OCI-LY7 (cell line): ENCODE results near the gene KCNIP1.

Experiments
- EZH2phosphoT487 ChIP-seq: fragments of 200-600 bp; sonication (generic); IDR thresholded peaks from 2 replicates; pipeline ENCODE4 v1.6.1; 2018; ENCODE audit warnings: low read depth, borderline replicate concordance, mild to moderate bottlenecking, mixed run types, antibody characterized with exemption, low read length, moderate library complexity, mixed read lengths
- TF ChIP-seq, protein P1 (sequence below): fragments of 200-600 bp; sonication (generic); conservative IDR thresholded peaks from 2 replicates; pipeline ENCODE4 v1.5.1; 2014; ENCODE audit warnings: mild to moderate bottlenecking, antibody characterized with exemption, low read length, moderate library complexity, mixed read lengths

DNA sequence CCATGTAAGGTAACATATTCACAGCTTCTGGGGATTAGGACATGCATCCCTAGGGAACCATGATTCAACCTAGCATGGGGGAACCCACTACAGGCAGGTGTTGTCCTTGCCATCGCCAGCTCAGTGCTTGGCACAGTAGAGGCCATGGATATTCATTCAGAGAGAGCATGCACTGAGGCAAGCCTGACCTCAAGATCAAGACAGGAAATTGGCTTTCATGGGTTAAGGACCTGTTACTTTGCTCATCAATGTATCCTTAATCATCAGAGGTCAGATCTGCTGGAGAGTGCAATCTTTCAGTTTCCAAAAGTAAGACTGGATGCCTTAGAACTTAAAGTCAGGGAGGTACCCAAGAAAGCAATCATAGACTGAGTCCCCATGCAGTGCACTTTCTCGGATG is 84.0 kb downstream of the KCNIP1 start:
- TF ChIP-seq, protein P1, sequence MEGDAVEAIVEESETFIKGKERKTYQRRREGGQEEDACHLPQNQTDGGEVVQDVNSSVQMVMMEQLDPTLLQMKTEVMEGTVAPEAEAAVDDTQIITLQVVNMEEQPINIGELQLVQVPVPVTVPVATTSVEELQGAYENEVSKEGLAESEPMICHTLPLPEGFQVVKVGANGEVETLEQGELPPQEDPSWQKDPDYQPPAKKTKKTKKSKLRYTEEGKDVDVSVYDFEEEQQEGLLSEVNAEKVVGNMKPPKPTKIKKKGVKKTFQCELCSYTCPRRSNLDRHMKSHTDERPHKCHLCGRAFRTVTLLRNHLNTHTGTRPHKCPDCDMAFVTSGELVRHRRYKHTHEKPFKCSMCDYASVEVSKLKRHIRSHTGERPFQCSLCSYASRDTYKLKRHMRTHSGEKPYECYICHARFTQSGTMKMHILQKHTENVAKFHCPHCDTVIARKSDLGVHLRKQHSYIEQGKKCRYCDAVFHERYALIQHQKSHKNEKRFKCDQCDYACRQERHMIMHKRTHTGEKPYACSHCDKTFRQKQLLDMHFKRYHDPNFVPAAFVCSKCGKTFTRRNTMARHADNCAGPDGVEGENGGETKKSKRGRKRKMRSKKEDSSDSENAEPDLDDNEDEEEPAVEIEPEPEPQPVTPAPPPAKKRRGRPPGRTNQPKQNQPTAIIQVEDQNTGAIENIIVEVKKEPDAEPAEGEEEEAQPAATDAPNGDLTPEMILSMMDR: no peak
- no peak for TF ChIP-seq EZH2phosphoT487
